GM23248 (cell line): ENCODE data around the gene CPNE6. TPM values are rescaled to one million over a fixed set of nuclear protein-coding genes. Genes with fewer than 3 reads are reported as not detected.

Experiments used
- DNase-seq: peaks from one replicate; pipeline ENCODE4 v3.0.0-alpha.2; 2015
- H2AFZ ChIP-seq: fragments of 200-600 bp; sonication (generic); 2 replicates; pipeline ENCODE4 v1.6.1; 2016; ENCODE audit warnings: antibody characterized with exemption
- H3F3A ChIP-seq: fragments of 200-600 bp; sonication (generic); 2 replicates; pipeline ENCODE4 v1.6.1; 2016; ENCODE audit warnings: mild to moderate bottlenecking, antibody characterized with exemption, mixed run types; ENCODE audit not compliant: insufficient read depth
- H3K27ac ChIP-seq: fragments of 200-600 bp; sonication (generic); 2 replicates; pipeline ENCODE4 v1.5.1; 2016; ENCODE audit warnings: mild to moderate bottlenecking
- H3K27me3 ChIP-seq: fragments of 200-600 bp; sonication (generic); replicated peaks from 2 replicates; pipeline ENCODE4 v1.6.1; 2016; ENCODE audit warnings: mild to moderate bottlenecking; ENCODE audit not compliant: insufficient read depth
- H3K36me3 ChIP-seq: fragments of 200-600 bp; sonication (generic); 2 replicates; pipeline ENCODE4 v1.6.1; 2016; ENCODE audit warnings: low read depth, mild to moderate bottlenecking
- H3K4me1 ChIP-seq: fragments of 200-600 bp; sonication (generic); 2 replicates; pipeline ENCODE4 v1.6.1; 2016; ENCODE audit warnings: mild to moderate bottlenecking; ENCODE audit not compliant: insufficient read depth
- H3K4me2 ChIP-seq: fragments of 200-600 bp; sonication (generic); one replicate; pipeline ENCODE4 v1.6.1; 2016; ENCODE audit warnings: mild to moderate bottlenecking; ENCODE audit not compliant: unreplicated experiment
- H3K4me3 ChIP-seq: fragments of 200-600 bp; sonication (generic); 2 replicates; pipeline ENCODE4 v1.5.1; 2016; ENCODE audit warnings: mild to moderate bottlenecking
- H3K79me2 ChIP-seq: fragments of 200-600 bp; sonication (generic); 2 replicates; pipeline ENCODE4 v1.6.1; 2016; ENCODE audit warnings: mild to moderate bottlenecking; ENCODE audit not compliant: insufficient read depth
- H3K9ac ChIP-seq: fragments of 200-600 bp; sonication (generic); 2 replicates; pipeline ENCODE4 v1.6.1; 2016; ENCODE audit warnings: mild to moderate bottlenecking
- H3K9me2 ChIP-seq: fragments of 200-600 bp; sonication (generic); 2 replicates; pipeline ENCODE4 v1.6.1; 2016; ENCODE audit warnings: mixed run types, mild to moderate bottlenecking, moderate library complexity; ENCODE audit not compliant: insufficient read depth
- H3K9me3 ChIP-seq: fragments of 200-600 bp; sonication (generic); one replicate; pipeline ENCODE4 v1.6.1; 2017; ENCODE audit warnings: low read depth
- H4K20me1 ChIP-seq: fragments of 200-600 bp; sonication (generic); 2 replicates; pipeline ENCODE4 v1.6.0; 2016; ENCODE audit not compliant: insufficient read depth
- EZH2 ChIP-seq: fragments of 200-600 bp; sonication (generic); IDR thresholded peaks from 2 replicates; pipeline ENCODE4 v1.6.1; 2018; ENCODE audit warnings: antibody characterized with exemption, mild to moderate bottlenecking; ENCODE audit not compliant: insufficient read depth, poor library complexity, severe bottlenecking
- EZH2phosphoT487 ChIP-seq: fragments of 200-600 bp; sonication (generic); IDR thresholded peaks from 2 replicates; pipeline ENCODE4 v1.6.1; 2018; ENCODE audit warnings: antibody characterized with exemption, moderate library complexity, mild to moderate bottlenecking, low read depth; ENCODE audit not compliant: insufficient read depth
- WGBS, 2 experiments: methylation state at CpG; one replicate each; pipeline ENCODE4 v1.1.6; 2015 to 2017; ENCODE audit warnings: low lambda C conversion rate in 2 of 2, low coverage in 1 of 2; ENCODE audit errors: missing lambda C conversion rate in 2 of 2; 5-methylcytosine and 5-hydroxymethylcytosine counted together
- in situ Hi-C: fragments of 300-500 bp; cut with MboI; formaldehyde crosslinking; loops from 2 replicates; pipeline ENCODE4 v1.15.0; 2020
- polyA plus RNA-seq: library from polyadenylated mRNA; unstranded; fragments of >200 nt; fragmentation: Nextera tagmentation; extraction: Ambion mirVana; gene quantifications from 2 replicates; pipeline ENCODE4 v1.2.1, GENCODE V29; 2016
- total RNA-seq: library from RNA; depleted of rRNA; stranded (reverse); fragments of >200 nt; shearing (Covaris generic); gene quantifications from 2 replicates; pipeline ENCODE4 v1.2.3, GENCODE V29; 2014

The CPNE6 gene
- total and polyA plus RNA-seq, 2 experiments from 2014 or later, result not detected

GRCh38 chr14:24074625-24075484 lies 3.5 kb downstream of the CPNE6 start:
- Histone ChIP-seq H3K4me3 (no peak overlapping the region), H3K9me3 (no peaks in the 10 kb centered on the region), H3K36me3 (no peaks in the 10 kb centered on the region), H3K4me2 (no peak overlapping the region), H3K27ac (no peak overlapping the region), H3K27me3 (peaks cover 12% of the 10 kb centered on the region), H3K79me2 (no peaks in the 10 kb centered on the region), H3K9ac (no peak overlapping the region), H3K9me2 (no peaks in the 10 kb centered on the region), H4K20me1 (no peaks in the 10 kb centered on the region), H3F3A (no peaks in the 10 kb centered on the region), H3K4me1 (no peaks in the 10 kb centered on the region), H2AFZ (no peak overlapping the region)
- in situ Hi-C loops, result no loop called here
- WGBS, 2 experiments, result 60 to 61% methylated on average over 11 of the region's 11 CpGs
- no peak for DNase-seq
- no peak for TF ChIP-seq EZH2
- no peak for TF ChIP-seq EZH2phosphoT487

GRCh38 chr14:24075485-24076301 lies 4.3 kb downstream of the CPNE6 start:
- no peak overlapping the region for H3K9ac ChIP-seq
- H3K27ac ChIP-seq, result no peak overlapping the region
- in situ Hi-C loops, result no loop called here
- H3K27me3 ChIP-seq, result peaks cover 6% of the 10 kb centered on the region
- H3F3A ChIP-seq, result no peaks in the 10 kb centered on the region
- H3K36me3 ChIP-seq, result no peaks in the 10 kb centered on the region
- no peak for TF ChIP-seq EZH2phosphoT487
- TF ChIP-seq EZH2, result no peak
- H3K9me3 ChIP-seq, result no peaks in the 10 kb centered on the region
- H3K4me2 ChIP-seq, result no peak overlapping the region
- 56 to 59% methylated on average over 11 of the region's 11 CpGs for WGBS, 2 experiments
- no peak overlapping the region for H3K4me3 ChIP-seq
- no peaks in the 10 kb centered on the region for H3K79me2 ChIP-seq
- H4K20me1 ChIP-seq, result no peaks in the 10 kb centered on the region
- H3K9me2 ChIP-seq, result no peaks in the 10 kb centered on the region
- H2AFZ ChIP-seq, result no peak overlapping the region
- H3K4me1 ChIP-seq, result no peaks in the 10 kb centered on the region
- no peak for DNase-seq

- no peak overlapping the region for H3K27ac ChIP-seq
- DNase-seq, result no peak
- H3K4me1 ChIP-seq, result no peaks in the 10 kb centered on the region
- H3K4me2 ChIP-seq, result no peak overlapping the region
- H3K36me3 ChIP-seq, result no peaks in the 10 kb centered on the region
- no peak overlapping the region for H3K4me3 ChIP-seq
- peaks cover 6% of the 10 kb centered on the region for H3K27me3 ChIP-seq
- no peaks in the 10 kb centered on the region for H3K79me2 ChIP-seq
- no peaks in the 10 kb centered on the region for H3K9me2 ChIP-seq
- no peak overlapping the region for H2AFZ ChIP-seq
- no peaks in the 10 kb centered on the region for H3F3A ChIP-seq
- H4K20me1 ChIP-seq, result no peaks in the 10 kb centered on the region
- no peak for TF ChIP-seq EZH2phosphoT487
- no peak for TF ChIP-seq EZH2
- WGBS, 2 experiments, result 66 to 81% methylated on average over 10 of the region's 10 CpGs
- no peak overlapping the region for H3K9ac ChIP-seq
- no peaks in the 10 kb centered on the region for H3K9me3 ChIP-seq
- in situ Hi-C loops, result no loop called here
Observed at GRCh38 chr14:24076302-24076601, 4.9 kb downstream of the CPNE6 start.

- no peaks in the 10 kb centered on the region for H3K79me2 ChIP-seq
- DNase-seq, result no peak
- no peak overlapping the region for H3K4me3 ChIP-seq
- no peaks in the 10 kb centered on the region for H3F3A ChIP-seq
- H3K9ac ChIP-seq, result no peak overlapping the region
- H3K36me3 ChIP-seq, result no peaks in the 10 kb centered on the region
- WGBS, 2 experiments, result 80% methylated on average over 22 to 23 of the region's 23 CpGs
- TF ChIP-seq EZH2, result no peak
- TF ChIP-seq EZH2phosphoT487, result no peak
- in situ Hi-C loops, result no loop called here
- peaks cover 5% of the 10 kb centered on the region for H3K27me3 ChIP-seq
- H3K9me3 ChIP-seq, result no peaks in the 10 kb centered on the region
- no peak overlapping the region for H3K27ac ChIP-seq
- no peaks in the 10 kb centered on the region for H3K4me1 ChIP-seq
- no peaks in the 10 kb centered on the region for H4K20me1 ChIP-seq
- H2AFZ ChIP-seq, result no peak overlapping the region
- H3K9me2 ChIP-seq, result no peaks in the 10 kb centered on the region
- H3K4me2 ChIP-seq, result no peak overlapping the region
Observed at GRCh38 chr14:24077086-24077485, 5.7 kb downstream of the CPNE6 start.
